Mesenchymal stem cell (in vitro differentiated cells and primary cell): ENCODE measurements around the gene C1QTNF5.
A peak's percentile ranks its signal among the peaks of the same experiment; 100 is the strongest.

ENCODE experiments used
- DNase-seq: peaks from one replicate; pipeline ENCODE4 v3.0.0-alpha.2; 2013
- H2AFZ ChIP-seq: one replicate; pipeline ENCODE4 v1.6.1; 2013; ENCODE audit warnings: low read depth, mild to moderate bottlenecking, control low read depth, inconsistent platforms, low read length, moderate library complexity
- H2AK5ac ChIP-seq: 2 replicates; pipeline ENCODE4 v1.6.1; 2013; ENCODE audit warnings: low read length, moderate library complexity, mild to moderate bottlenecking, inconsistent platforms; ENCODE audit not compliant: severe bottlenecking
- H2BK120ac ChIP-seq: one replicate; pipeline ENCODE4 v1.6.1; 2013; ENCODE audit warnings: low read depth, mild to moderate bottlenecking, inconsistent platforms, low read length, moderate library complexity
- H2BK12ac ChIP-seq, 2 experiments: one replicate each; pipeline ENCODE4 v1.6.1; 2013; ENCODE audit warnings: inconsistent platforms in 2 of 2, low read length in 2 of 2, mild to moderate bottlenecking in 2 of 2, moderate library complexity in 2 of 2, control low read depth in 1 of 2
- H2BK15ac ChIP-seq: one replicate; pipeline ENCODE4 v1.6.1; 2013; ENCODE audit warnings: mild to moderate bottlenecking, low read depth, inconsistent platforms; ENCODE audit not compliant: poor library complexity, severe bottlenecking
- H2BK5ac ChIP-seq: 2 replicates; pipeline ENCODE4 v1.6.1; 2013; ENCODE audit warnings: low read depth, mild to moderate bottlenecking, low read length, control low read depth, inconsistent platforms; ENCODE audit not compliant: poor library complexity, severe bottlenecking
- H3K14ac ChIP-seq, 2 experiments: one replicate each; pipeline ENCODE4 v1.6.1; 2013; ENCODE audit warnings: inconsistent platforms in 2 of 2, low read length in 2 of 2, control low read depth in 1 of 2, mild to moderate bottlenecking in 1 of 2, moderate library complexity in 1 of 2
- H3K18ac ChIP-seq, 2 experiments: one replicate each; pipeline ENCODE4 v1.6.1; 2013; ENCODE audit warnings: inconsistent platforms in 2 of 2, low read length in 2 of 2, control low read depth in 1 of 2, low read depth in 1 of 2, mild to moderate bottlenecking in 1 of 2
- H3K23ac ChIP-seq, 2 experiments: one replicate each; pipeline ENCODE4 v1.6.1; 2013; ENCODE audit warnings: inconsistent platforms in 2 of 2, low read length in 2 of 2, mild to moderate bottlenecking in 2 of 2, moderate library complexity in 2 of 2, control low read depth in 1 of 2
- H3K27ac ChIP-seq: 2 replicates; pipeline ENCODE4 v1.5.1; 2013; ENCODE audit warnings: mild to moderate bottlenecking, moderate library complexity, low read length, control low read depth, inconsistent platforms; ENCODE audit not compliant: poor library complexity, severe bottlenecking
- H3K27me3 ChIP-seq, 2 experiments: 2 replicates each; pipeline versions ENCODE4 v1.6.1 to v1.7.0; 2013; ENCODE audit warnings: low read length in 2 of 2, mild to moderate bottlenecking in 2 of 2, moderate library complexity in 2 of 2, control low read depth in 1 of 2, inconsistent platforms in 1 of 2; ENCODE audit not compliant: control insufficient read depth in 1 of 2, insufficient read depth in 1 of 2
- H3K36me3 ChIP-seq, 2 experiments: 2 replicates each; pipeline versions ENCODE4 v1.6.1 to v1.7.0; 2013; ENCODE audit warnings: low read length in 2 of 2, control low read depth in 1 of 2, inconsistent platforms in 1 of 2, low read depth in 1 of 2, mild to moderate bottlenecking in 1 of 2; ENCODE audit not compliant: insufficient read depth in 2 of 2, control insufficient read depth in 1 of 2
- H3K4ac ChIP-seq, 2 experiments: one replicate each; pipeline ENCODE4 v1.6.1; 2013; ENCODE audit warnings: inconsistent platforms in 2 of 2, low read length in 2 of 2, mild to moderate bottlenecking in 2 of 2, moderate library complexity in 2 of 2, control low read depth in 1 of 2, low read depth in 1 of 2
- H3K4me1 ChIP-seq: 2 replicates; pipeline ENCODE4 v1.6.1; 2013; ENCODE audit warnings: low read depth, low read length, control low read depth; ENCODE audit not compliant: control insufficient read depth, insufficient read depth
- H3K4me2 ChIP-seq: 2 replicates; pipeline ENCODE4 v1.6.1; 2013; ENCODE audit warnings: low read length, mild to moderate bottlenecking, inconsistent platforms; ENCODE audit not compliant: poor library complexity, severe bottlenecking
- H3K4me3 ChIP-seq, 2 experiments: 2 replicates each; pipeline versions ENCODE4 v1.5.1 to v1.7.0; 2013; ENCODE audit warnings: low read length in 2 of 2, mild to moderate bottlenecking in 2 of 2, control low read depth in 1 of 2, low read depth in 1 of 2; ENCODE audit not compliant: insufficient read depth in 1 of 2
- H3K79me1 ChIP-seq: replicated peaks from 2 replicates; pipeline ENCODE4 v1.6.1; 2013; ENCODE audit warnings: mild to moderate bottlenecking, control low read depth, low read length, inconsistent platforms; ENCODE audit not compliant: poor library complexity, severe bottlenecking
- H3K9ac ChIP-seq: 2 replicates; pipeline ENCODE4 v1.7.0; 2013; ENCODE audit warnings: mild to moderate bottlenecking, low read length, moderate library complexity
- H3K9me3 ChIP-seq: 2 replicates; pipeline ENCODE4 v1.7.0; 2013; ENCODE audit warnings: mild to moderate bottlenecking, low read length; ENCODE audit not compliant: control insufficient read depth
- H4K8ac ChIP-seq: one replicate; pipeline ENCODE4 v1.6.1; 2013; ENCODE audit warnings: inconsistent platforms, mild to moderate bottlenecking, low read length, moderate library complexity
- H4K91ac ChIP-seq: one replicate; pipeline ENCODE4 v1.6.1; 2013; ENCODE audit warnings: mild to moderate bottlenecking, low read length, inconsistent platforms
- WGBS: methylation state at CpG from one replicate; pipeline ENCODE4 v1.1.7; 2013; ENCODE audit warnings: mixed read lengths; 5-methylcytosine and 5-hydroxymethylcytosine counted together

C1QTNF5 gene

DNA sequence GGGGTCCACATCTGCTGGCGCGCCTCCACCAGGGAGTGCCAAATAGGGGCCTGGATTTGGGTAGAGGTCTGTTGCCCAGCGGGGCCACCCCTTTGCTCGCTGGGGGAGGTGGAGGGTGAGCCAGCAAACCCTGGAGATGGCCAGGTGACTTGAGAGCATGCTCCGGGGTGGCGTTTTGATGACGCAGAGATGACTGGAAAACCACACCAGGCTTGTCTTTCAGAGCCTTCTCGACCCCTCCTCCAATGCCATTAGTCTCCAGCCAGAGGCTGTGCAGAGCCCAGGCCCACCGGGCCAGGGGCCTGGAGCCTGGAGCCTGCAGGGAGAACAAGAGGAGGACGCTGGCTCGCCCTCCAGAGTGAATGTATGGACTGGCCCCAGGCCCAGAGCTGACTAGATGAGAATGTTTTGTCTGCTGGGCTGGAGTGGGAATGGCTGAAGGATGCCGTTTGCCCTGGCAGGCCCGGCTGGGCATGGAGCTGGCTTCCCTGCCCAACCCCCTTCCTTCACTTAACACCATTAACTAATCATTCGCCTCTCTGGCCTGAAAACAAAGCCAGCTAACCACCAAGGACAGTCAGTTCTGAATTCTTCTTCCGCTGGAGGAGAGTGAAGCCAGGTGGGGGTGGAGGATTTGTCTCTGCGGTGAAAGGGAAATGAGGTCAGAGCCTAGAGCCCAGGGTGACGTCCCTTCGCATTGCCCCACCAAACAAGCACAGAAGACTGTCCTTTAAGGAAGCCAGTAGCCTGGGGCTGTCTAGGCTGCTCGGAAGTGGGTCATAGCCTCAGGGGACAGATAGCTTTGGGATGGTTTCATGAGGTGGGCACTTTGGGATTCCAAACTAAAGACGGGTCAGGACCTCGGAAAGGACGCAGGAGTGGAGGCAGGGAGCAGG is 22.2 kb downstream of the C1QTNF5 start:
- peak; percentile 91 for DNase-seq
- H2BK5ac ChIP-seq: no peak overlapping the region

DNA sequence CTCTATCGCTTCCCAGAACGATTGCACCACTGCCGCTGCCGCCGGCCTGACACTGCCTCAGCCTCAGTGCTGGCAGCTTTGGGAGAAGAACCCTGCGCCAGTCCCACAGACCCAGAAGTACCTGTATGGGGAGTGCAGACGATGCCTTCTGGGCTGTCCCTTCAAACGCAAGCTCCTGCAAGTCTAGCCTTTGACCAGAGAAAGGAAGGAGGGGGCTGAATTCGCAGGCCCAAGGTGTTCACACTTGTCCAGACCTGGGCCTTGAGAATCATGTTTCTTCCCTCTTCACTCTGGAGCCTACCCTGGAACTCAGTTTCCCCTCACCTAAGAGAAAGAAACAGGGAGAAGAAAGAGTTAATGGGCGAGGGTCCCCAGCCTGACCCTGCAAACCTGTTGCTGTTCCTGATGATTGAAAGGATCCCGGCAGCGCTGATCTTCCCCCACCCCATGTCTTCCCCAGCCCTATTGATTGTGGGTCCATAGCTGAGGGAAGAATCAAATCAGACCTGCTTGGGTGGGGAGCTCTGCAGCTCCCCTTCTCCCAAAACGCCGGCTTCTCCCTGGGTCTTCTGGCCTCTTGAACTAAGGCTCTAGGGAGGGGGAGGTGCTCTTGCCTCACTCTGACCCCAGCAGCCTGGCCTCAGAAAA is 23.0 kb downstream of the C1QTNF5 start:
- no peak overlapping the region for H2BK120ac ChIP-seq
- H3K18ac ChIP-seq: peak overlapping the region in 1 of 2 experiments; percentile 54
- no peak overlapping the region for H2BK15ac ChIP-seq
- H2BK12ac ChIP-seq: peak overlapping the region in 1 of 2 experiments; percentile 51
- peaks cover 16% of the 10 kb centered on the region for H3K79me1 ChIP-seq
- 41% methylated on average over 11 of the region's 14 CpGs for WGBS
- H3K9me3 ChIP-seq: no peaks in the 10 kb centered on the region
- peaks cover 0 to 15% of the 10 kb centered on the region in 2 experiments for H3K36me3 ChIP-seq
- no peak overlapping the region for H3K4me2 ChIP-seq
- no peak overlapping the region for H3K14ac ChIP-seq
- H4K8ac ChIP-seq: no peak overlapping the region
- H3K23ac ChIP-seq: no peak overlapping the region
- peak overlapping the region in 1 of 2 experiments; percentile 47 for H3K4ac ChIP-seq
- H3K9ac ChIP-seq: no peak overlapping the region
- H3K4me1 ChIP-seq: peaks cover 51% of the 10 kb centered on the region
- DNase-seq: no peak
- H2AK5ac ChIP-seq: no peak overlapping the region
- no peak overlapping the region for H3K4me3 ChIP-seq
- H4K91ac ChIP-seq: no peak overlapping the region
- H2AFZ ChIP-seq: no peak overlapping the region
- no peak overlapping the region for H3K27ac ChIP-seq
- peaks cover 0 to 43% of the 10 kb centered on the region in 2 experiments for H3K27me3 ChIP-seq
- no peak overlapping the region for H2BK5ac ChIP-seq

More for the DNA sequence above, 22.2 kb downstream of the C1QTNF5 start:
- H4K8ac ChIP-seq: peak overlapping the region; percentile 81
- H3K4ac ChIP-seq: peak overlapping the region in 1 of 2 experiments; percentile 5
- peaks cover 0 to 12% of the 10 kb centered on the region in 2 experiments for H3K36me3 ChIP-seq
- WGBS: 36% methylated on average over 16 of the region's 22 CpGs
- no peak overlapping the region for H3K23ac ChIP-seq
- H3K79me1 ChIP-seq: peaks cover 16% of the 10 kb centered on the region
- peak overlapping the region; percentile 59 to 81 for H3K18ac ChIP-seq
- no peak overlapping the region for H2BK15ac ChIP-seq
- peak overlapping the region in 1 of 2 experiments; percentile 20 for H3K14ac ChIP-seq
- H2BK120ac ChIP-seq: no peak overlapping the region
- peak overlapping the region in 1 of 2 experiments; percentile 85 for H2BK12ac ChIP-seq
- no peak overlapping the region for H3K4me3 ChIP-seq
- H3K9me3 ChIP-seq: no peaks in the 10 kb centered on the region
- peak overlapping the region; percentile 31 for H3K27ac ChIP-seq
- H3K9ac ChIP-seq: no peak overlapping the region
- H2AK5ac ChIP-seq: peak overlapping the region; percentile 31
- H3K4me1 ChIP-seq: peaks cover 54% of the 10 kb centered on the region
- no peak overlapping the region for H2AFZ ChIP-seq
- peaks cover 0 to 40% of the 10 kb centered on the region in 2 experiments for H3K27me3 ChIP-seq
- peak overlapping the region; percentile 83 for H4K91ac ChIP-seq
- H3K4me2 ChIP-seq: peak overlapping the region; percentile 12

DNA sequence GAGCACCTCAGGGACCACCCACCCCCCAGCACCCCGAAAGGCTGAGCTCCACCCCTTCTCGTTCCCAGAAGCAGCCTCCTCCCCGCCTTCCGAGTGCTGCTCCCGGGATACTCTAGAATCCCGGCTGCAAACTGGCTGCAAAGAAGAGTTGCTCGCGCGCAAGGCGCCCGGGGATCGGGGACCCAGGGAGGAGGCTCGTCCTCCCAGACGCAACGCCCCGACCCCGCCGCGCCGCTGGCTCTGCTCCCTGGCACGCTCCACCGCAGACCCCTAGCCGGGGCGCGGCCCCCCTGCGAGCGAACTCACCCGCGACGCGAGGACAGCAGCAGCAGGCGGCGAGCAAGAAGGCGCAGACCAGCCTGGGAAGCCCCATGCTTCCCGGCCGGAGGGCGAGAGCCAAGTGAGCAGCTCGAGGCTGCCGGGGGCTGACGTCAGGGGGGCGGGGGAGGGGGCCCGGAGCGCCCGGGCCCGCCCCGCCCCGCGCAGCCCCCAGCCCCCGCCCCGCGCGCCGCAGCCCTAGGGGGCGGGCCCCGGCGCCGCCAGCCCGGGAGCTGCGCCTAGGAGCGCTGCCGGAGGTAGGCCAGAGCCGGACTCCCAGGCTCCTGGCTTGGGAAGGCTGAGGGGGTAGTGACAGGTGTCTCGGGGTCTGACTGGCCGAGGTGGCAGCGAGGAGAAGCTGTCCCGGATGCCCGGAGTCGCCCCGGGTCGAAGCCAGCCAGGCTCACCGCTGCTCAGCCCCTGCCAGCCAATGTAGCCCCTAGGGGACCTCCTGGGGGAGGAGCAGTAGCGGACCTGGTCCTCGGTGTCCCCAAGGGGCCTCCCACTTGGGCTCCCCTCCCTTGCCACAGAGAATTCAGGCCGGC is 23.7 kb downstream of the C1QTNF5 start, which contains the start of gene MCAM:
Gene MCAM (minus strand): TSS at position 402 of the 863 bp plus-strand sequence. CDS start 29 bp downstream, at position 373.
- H2AK5ac ChIP-seq: peak within 1 kb of the TSS; percentile 23
- peaks cover 0 to 50% of the 10 kb centered on the region in 2 experiments for H3K27me3 ChIP-seq
- H3K27ac ChIP-seq: no peak within 1 kb of the TSS
- peaks cover 51% of the 10 kb centered on the region for H3K4me1 ChIP-seq
- no peaks in the 10 kb centered on the region for H3K9me3 ChIP-seq
- peak within 1 kb of the TSS; percentile 22 for H4K91ac ChIP-seq
- H3K4ac ChIP-seq: peak within 1 kb of the TSS in 1 of 2 experiments; percentile 47
- 2% methylated on average over 52 of the region's 74 CpGs for WGBS
- H2BK12ac ChIP-seq: peak within 1 kb of the TSS in 1 of 2 experiments; percentile 58
- H3K18ac ChIP-seq: peak within 1 kb of the TSS; percentile 54 to 79
- no peak within 1 kb of the TSS for H2BK15ac ChIP-seq
- H2BK120ac ChIP-seq: no peak within 1 kb of the TSS
- H3K4me2 ChIP-seq: peak within 1 kb of the TSS; percentile 64
- no peak within 1 kb of the TSS for H2BK5ac ChIP-seq
- no peak within 1 kb of the TSS for H3K9ac ChIP-seq
- peak within 1 kb of the TSS; percentile 49 to 77 for H3K4me3 ChIP-seq
- peaks cover 16% of the 10 kb centered on the region for H3K79me1 ChIP-seq
- peak within 1 kb of the TSS in 1 of 2 experiments; percentile 79 for H3K23ac ChIP-seq
- H2AFZ ChIP-seq: peak within 1 kb of the TSS; percentile 55
- peak within 1 kb of the TSS in 1 of 2 experiments; percentile 63 for H3K14ac ChIP-seq
- DNase-seq: peak; percentile 71
- peak within 1 kb of the TSS; percentile 12 for H4K8ac ChIP-seq
- peaks cover 0 to 22% of the 10 kb centered on the region in 2 experiments for H3K36me3 ChIP-seq
